Peyer's patch (tissue), 4 donors: Measurements from ENCODE around the gene HBD. TPM values are rescaled to one million over a fixed set of nuclear protein-coding genes. Genes with fewer than 3 reads are reported as not detected.

ENCODE experiments used
- DNase-seq, 3 donors: peaks; one replicate each; pipeline ENCODE4 v3.0.0-alpha.2; 2017 to 2019
- H3K27ac ChIP-seq, 4 donors: fragments of 200-600 bp; sonication (generic); one replicate each; pipeline ENCODE4 v1.5.1; 2016 to 2019
- H3K27me3 ChIP-seq, 2 donors: fragments of 200-600 bp; sonication (generic); one replicate each; pipeline ENCODE4 v1.5.1; 2019
- H3K36me3 ChIP-seq, 3 donors: fragments of 200-600 bp; sonication (generic); one replicate each; pipeline ENCODE4 v1.5.1; 2016 to 2019
- H3K4me1 ChIP-seq, 4 donors: fragments of 200-600 bp; sonication (generic); one replicate each; pipeline ENCODE4 v1.5.1; 2016 to 2019
- H3K4me3 ChIP-seq, 4 donors: fragments of 200-600 bp; sonication (generic); 1 replicate in 3 of 4; 2 replicates in 1 of 4; pipeline ENCODE4 v1.5.1; 2016 to 2019; ENCODE audit warnings: mild to moderate bottlenecking in 1 of 4
- H3K9me3 ChIP-seq, 4 donors: fragments of 200-600 bp; sonication (generic); one replicate each; pipeline ENCODE4 v1.5.1; 2016 to 2019; ENCODE audit warnings: mild to moderate bottlenecking in 1 of 4
- CTCF ChIP-seq, 6 experiments: fragments of 450-650 bp in 4 of 6; fragments of 200-600 bp in 2 of 6; sonication (generic) in 1 of 6; IDR thresholded peaks; one replicate each; pipeline ENCODE4 v1.5.1; 2017 to 2019; ENCODE audit warnings: antibody characterized with exemption in 6 of 6, mild to moderate bottlenecking in 3 of 6, moderate library complexity in 1 of 6
- POLR2A ChIP-seq, 2 donors: fragments of 450-650 bp; IDR thresholded peaks; one replicate each; pipeline ENCODE4 v1.5.1; 2017; ENCODE audit warnings: antibody characterized with exemption in 2 of 2, mild to moderate bottlenecking in 2 of 2, moderate library complexity in 2 of 2
- total RNA-seq, 4 donors: library from RNA; depleted of rRNA; stranded (reverse); fragments of >200 nt; gene quantifications; one replicate each; pipeline ENCODE4 v1.1.0, GENCODE V29; 2016

Gene HBD
- total RNA-seq, 4 donors from 2014 or later, result not detected

- H3K27me3 ChIP-seq, result no peaks in the 10 kb centered on the region
- no peaks in the 10 kb centered on the region for H3K36me3 ChIP-seq
- H3K4me3 ChIP-seq, result no peak overlapping the region
- no peaks in the 10 kb centered on the region for H3K9me3 ChIP-seq
- TF ChIP-seq CTCF (IDR thresholded peaks at IDR 0.05) (no peak), POLR2A (IDR thresholded peaks at IDR 0.05) (no peak)
- H3K4me1 ChIP-seq, result no peaks in the 10 kb centered on the region
- DNase-seq, result no peak
- no peak overlapping the region for H3K27ac ChIP-seq
These were observed 9.5 kb downstream of the HBD start for GRCh38 chr11:5224538-5225479.

- no peaks in the 10 kb centered on the region for H3K27me3 ChIP-seq
These were observed 10.6 kb downstream of the HBD start for GRCh38 chr11:5223686-5224085.

GRCh38 chr11:5223146-5223545 lies 11.1 kb downstream of the HBD start:
- TF ChIP-seq CTCF (IDR thresholded peaks at IDR 0.05), result no peak
- no peak for TF ChIP-seq POLR2A (IDR thresholded peaks at IDR 0.05)
- Histone ChIP-seq H3K4me1 (no peaks in the 10 kb centered on the region), H3K4me3 (no peak overlapping the region), H3K9me3 (no peaks in the 10 kb centered on the region), H3K27ac (no peak overlapping the region), H3K36me3 (no peaks in the 10 kb centered on the region), H3K27me3 (no peaks in the 10 kb centered on the region)
- no peak for DNase-seq

More at GRCh38 chr11:5223686-5224085, 10.6 kb downstream of the HBD start:
- TF ChIP-seq CTCF (IDR thresholded peaks at IDR 0.05) (no peak), POLR2A (IDR thresholded peaks at IDR 0.05) (no peak)
- no peak for DNase-seq
- no peaks in the 10 kb centered on the region for H3K4me1 ChIP-seq
- no peaks in the 10 kb centered on the region for H3K36me3 ChIP-seq
- H3K27ac ChIP-seq, result no peak overlapping the region
- H3K9me3 ChIP-seq, result no peaks in the 10 kb centered on the region
- no peak overlapping the region for H3K4me3 ChIP-seq

DNA sequence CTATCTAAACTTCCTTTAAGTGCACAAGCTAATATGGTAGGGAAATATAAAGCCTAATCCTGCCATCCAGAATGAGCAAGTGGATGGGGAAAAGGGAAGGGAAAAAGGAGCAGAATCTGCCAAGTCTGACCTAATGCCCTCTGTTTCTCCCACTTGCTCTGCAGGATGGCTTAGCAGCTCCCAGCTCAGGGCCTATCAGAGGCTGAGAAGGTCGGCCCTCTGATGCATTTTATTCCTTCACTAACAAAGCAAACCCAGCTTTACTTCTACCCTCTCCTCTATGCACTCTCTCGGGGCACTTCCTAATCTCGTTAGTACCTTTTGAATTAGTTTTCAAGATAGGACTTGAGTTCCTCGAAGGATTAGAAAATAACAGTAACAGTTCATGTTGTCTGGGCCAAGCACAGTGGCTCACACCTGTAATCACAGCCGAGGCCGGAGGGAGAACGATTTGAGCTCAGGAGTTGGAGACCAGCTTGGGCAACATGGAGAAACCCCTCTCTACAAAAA lies 23.9 kb downstream of the HBD start:
- no peak for DNase-seq
- Histone ChIP-seq H3K9me3 (no peaks in the 10 kb centered on the region), H3K27ac (no peak overlapping the region), H3K36me3 (no peaks in the 10 kb centered on the region), H3K4me1 (no peaks in the 10 kb centered on the region), H3K27me3 (no peaks in the 10 kb centered on the region), H3K4me3 (no peak overlapping the region)
- TF ChIP-seq CTCF (IDR thresholded peaks at IDR 0.05) (no peak), POLR2A (IDR thresholded peaks at IDR 0.05) (no peak)

DNA sequence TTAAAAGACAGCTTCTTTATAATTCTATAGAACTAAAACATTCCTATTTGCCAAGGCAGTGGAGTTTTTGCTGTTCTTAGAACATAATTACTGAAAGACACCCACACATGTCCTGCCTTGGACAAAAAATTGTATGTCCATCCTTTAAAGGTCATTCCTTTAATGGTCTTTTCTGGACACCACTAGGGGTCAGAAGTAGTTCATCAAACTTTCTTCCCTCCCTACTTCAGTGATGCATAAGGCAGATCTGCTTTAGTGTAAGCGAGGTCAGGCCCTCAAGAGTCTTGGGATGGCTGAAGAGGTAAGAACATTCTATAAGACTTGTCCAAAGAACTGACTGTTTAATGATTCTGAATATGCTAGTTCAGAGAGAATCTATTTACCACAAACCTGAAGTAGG lies 29.5 kb downstream of the HBD start:
- Histone ChIP-seq H3K27me3 (no peaks in the 10 kb centered on the region), H3K9me3 (no peaks in the 10 kb centered on the region), H3K4me1 (no peaks in the 10 kb centered on the region), H3K36me3 (no peaks in the 10 kb centered on the region), H3K4me3 (no peak overlapping the region), H3K27ac (no peak overlapping the region)
- TF ChIP-seq POLR2A (IDR thresholded peaks at IDR 0.05), result no peak
- peak in 1 of 6 experiments; percentile 16 for TF ChIP-seq CTCF (IDR thresholded peaks at IDR 0.05)
- DNase-seq, result no peak
